GM06990 (cell line): ENCODE results near the gene SLC16A1.
"Not testable (repeated sequence)": the region's sequence is repeated elsewhere in the genome, so short reads cannot be mapped to it uniquely, and the experiment has no call there.

ENCODE experiments used
- DNase-seq: peaks from one replicate; pipeline ENCODE4 v3.0.0-alpha.2; 2011; ENCODE audit not compliant: insufficient read length; ENCODE audit errors: extremely low read depth
- H3K27me3 ChIP-seq: replicated peaks from 2 replicates; pipeline ENCODE4 v1.6.0; 2011; ENCODE audit warnings: low read length; ENCODE audit not compliant: control insufficient read depth, insufficient read depth
- H3K36me3 ChIP-seq: 2 replicates; pipeline ENCODE4 v1.5.1; 2011; ENCODE audit warnings: low read length; ENCODE audit not compliant: control insufficient read depth, insufficient read depth
- H3K4me3 ChIP-seq: replicated peaks from 2 replicates; pipeline ENCODE4 v1.5.1; 2011; ENCODE audit warnings: low read depth, mild to moderate bottlenecking, control low read depth, low read length
- CTCF ChIP-seq: IDR thresholded peaks from 2 replicates; pipeline ENCODE4 v1.5.1; 2011; ENCODE audit warnings: low read length, control low read depth, mild to moderate bottlenecking, inconsistent platforms; ENCODE audit not compliant: insufficient read depth, poor library complexity, severe bottlenecking

Gene SLC16A1

GRCh38 chr1:112960384-112960783 is 4.4 kb upstream of the SLC16A1 start:
- no peak overlapping the region for H3K4me3 ChIP-seq
- TF ChIP-seq CTCF: no peak
- no peaks in the 10 kb centered on the region for H3K27me3 ChIP-seq
- H3K36me3 ChIP-seq: no peaks in the 10 kb centered on the region; the same call in 1 of the 2 replicates
- DNase-seq: no peak

DNA sequence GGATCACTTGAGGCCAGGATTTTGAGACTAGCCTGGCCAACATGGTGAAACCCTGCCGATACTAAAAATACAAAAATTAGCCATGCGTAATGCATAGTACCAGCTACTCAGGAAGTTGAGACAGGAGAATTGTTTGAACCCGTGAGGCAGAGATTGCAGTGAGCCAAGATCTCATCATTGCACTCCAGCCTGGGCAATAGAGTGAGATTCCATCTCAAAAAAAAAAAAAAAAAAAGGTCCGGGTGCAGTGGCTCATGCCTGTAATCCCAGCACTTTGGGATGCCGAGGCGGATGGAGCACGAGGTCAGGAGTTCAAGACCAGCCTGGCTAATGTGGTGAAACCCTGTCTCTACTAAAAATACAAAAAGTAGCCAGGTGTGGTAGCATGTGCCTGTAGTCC is 2.2 kb upstream of the SLC16A1 start:
- not testable (repeated sequence) for H3K36me3 ChIP-seq, DNase-seq, H3K27me3 ChIP-seq
- peak overlapping the region; percentile 98 for H3K4me3 ChIP-seq

DNA sequence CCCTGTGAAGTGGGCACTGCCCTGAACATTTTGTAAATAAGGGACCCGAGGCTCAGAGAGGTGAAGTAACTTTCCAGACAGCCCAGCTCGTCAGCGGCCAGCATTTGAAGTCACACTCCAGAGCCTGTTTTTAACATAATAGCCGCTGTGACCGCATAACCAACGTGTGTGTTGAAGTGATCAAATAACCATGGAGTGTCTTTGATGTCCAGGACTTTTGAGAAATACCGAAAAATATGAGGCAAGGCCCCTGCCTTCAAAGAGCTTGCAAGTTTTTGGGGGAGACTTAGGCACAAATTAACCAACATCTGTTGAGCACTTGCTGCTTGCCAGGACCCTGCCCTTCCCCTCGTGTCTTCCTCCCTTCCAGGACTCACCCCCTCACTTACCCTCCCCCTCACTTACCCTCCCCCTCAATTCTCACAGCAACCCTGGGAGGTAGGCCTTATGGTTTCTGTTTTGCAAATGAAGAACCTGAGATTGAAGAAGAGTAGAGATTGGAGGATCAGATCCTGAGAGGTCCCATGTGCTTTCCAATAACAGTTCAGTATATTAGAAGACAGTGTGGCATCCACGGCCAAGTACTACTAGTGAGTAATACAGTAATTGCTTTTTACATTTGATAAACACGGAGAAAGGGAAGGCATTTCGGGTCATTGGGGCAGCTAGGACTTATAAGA is 1.3 kb upstream of the SLC16A1 start:
- TF ChIP-seq CTCF: no peak
- DNase-seq: peak; percentile 77
- Histone ChIP-seq H3K4me3 (peak overlapping the region; percentile 98), H3K36me3 (no peaks in the 10 kb centered on the region; the same call in 1 of the 2 replicates), H3K27me3 (no peaks in the 10 kb centered on the region)

GRCh38 chr1:112956544-112957132 is 642 bp upstream of the SLC16A1 start:
- no peaks in the 10 kb centered on the region; the same call in 1 of the 2 replicates for H3K36me3 ChIP-seq
- no peak for DNase-seq
- no peak for TF ChIP-seq CTCF
- H3K27me3 ChIP-seq: no peaks in the 10 kb centered on the region
- H3K4me3 ChIP-seq: peak overlapping the region; percentile 98

DNA sequence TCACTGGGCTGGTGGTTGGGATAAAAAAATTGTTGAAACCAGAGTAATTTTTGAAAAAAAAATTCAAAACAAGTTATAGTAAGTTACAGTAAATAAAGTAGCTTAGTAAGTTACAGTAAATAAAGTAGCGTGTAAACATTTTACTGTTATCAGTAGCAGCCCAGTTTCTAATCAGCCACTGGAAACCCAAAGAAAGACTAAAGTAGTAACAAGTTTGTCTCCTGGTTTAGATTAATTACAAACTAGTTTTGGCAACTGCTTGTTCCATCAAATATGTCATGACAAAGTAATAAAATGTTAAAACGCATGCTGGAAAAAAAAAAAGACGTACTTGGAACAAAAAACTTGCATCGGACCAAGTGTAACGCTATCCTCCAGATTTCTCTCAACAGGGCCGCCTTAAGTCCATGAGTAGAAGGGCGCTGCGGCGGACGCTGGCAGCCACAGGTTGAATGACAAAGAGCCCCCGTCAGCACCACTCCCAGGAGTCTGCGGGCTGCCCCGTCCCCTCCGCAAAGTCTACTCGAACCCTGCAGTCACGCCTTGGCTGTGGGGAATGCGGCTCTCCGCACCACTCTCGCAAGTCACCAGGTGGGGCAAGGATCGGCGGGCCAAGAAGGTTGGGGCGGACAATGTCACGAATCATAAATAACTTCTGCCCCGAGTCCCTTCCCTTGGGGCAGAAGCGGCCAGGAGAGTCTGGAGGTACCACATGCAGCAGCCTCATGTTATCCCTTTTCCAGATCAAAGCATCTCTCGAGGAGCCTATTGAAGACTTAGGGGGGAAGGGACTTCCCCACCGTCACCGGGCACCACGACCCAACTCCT is 837 bp downstream of the SLC16A1 start:
- Histone ChIP-seq H3K36me3 (no peaks in the 10 kb centered on the region), H3K4me3 (peak overlapping the region; percentile 98), H3K27me3 (no peaks in the 10 kb centered on the region)
- DNase-seq: peak; percentile 78
- no peak for TF ChIP-seq CTCF
